B cell (primary cell): ENCODE measurements around the gene KDELR3. TPM values are rescaled to one million over a fixed set of nuclear protein-coding genes. Genes with fewer than 3 reads are reported as not detected.

Source experiments
- ATAC-seq: fragments of 200-7000 bp; cut with Tn5 transposase; one replicate; pipeline ENCODE4 v1.10.0; 2021; ENCODE audit warnings: low read depth, mild to moderate bottlenecking, moderate number of reproducible peaks, moderate library complexity
- CTCF ChIA-PET: fragments of 350-600 bp; sonication (Branson Sonifier 250); formaldehyde crosslinking; loops from one replicate; lab custom pipeline; 2021; ENCODE audit warnings: antibody characterized with exemption, inconsistent platforms; lab: Charles Lee
- POLR2A ChIA-PET: fragments of 350-600 bp; sonication (Branson Sonifier 250); formaldehyde crosslinking; loops from one replicate; lab custom pipeline; 2021; ENCODE audit warnings: antibody characterized with exemption; lab: Charles Lee
- DNase-seq: peaks from one replicate; pipeline ENCODE4 v3.0.0; 2013
- H2AFZ ChIP-seq: 2 replicates; pipeline ENCODE4 v1.6.1; 2012; ENCODE audit warnings: mild to moderate bottlenecking, low read depth, low read length; ENCODE audit not compliant: insufficient read depth, poor library complexity, severe bottlenecking
- H3K27ac ChIP-seq, 2 donors: 1 replicate in 1 of 2; 2 replicates in 1 of 2; pipeline ENCODE4 v1.5.1; 2012 to 2013; ENCODE audit warnings: low read length in 2 of 2, mild to moderate bottlenecking in 2 of 2, moderate library complexity in 1 of 2
- H3K27me3 ChIP-seq, 4 experiments: fragments of 200-600 bp in 1 of 4; sonication (generic) in 1 of 4; replicated peaks in 1 of 4; 1 replicate in 2 of 4; 2 replicates in 2 of 4; pipeline versions ENCODE4 v1.6.1 to v1.7.0; 2013 to 2016; ENCODE audit warnings: low read length in 3 of 4, mild to moderate bottlenecking in 2 of 4, mixed read lengths in 1 of 4, moderate library complexity in 1 of 4; ENCODE audit not compliant: insufficient read depth in 4 of 4, control insufficient read depth in 3 of 4; ENCODE audit errors: control extremely low read depth in 1 of 4
- H3K36me3 ChIP-seq, 2 experiments: replicated peaks in 1 of 2; 1 replicate in 1 of 2; 2 replicates in 1 of 2; pipeline versions ENCODE4 v1.6.1 to v1.7.1; 2013; ENCODE audit warnings: low read length in 1 of 2; ENCODE audit not compliant: insufficient read depth in 2 of 2, control insufficient read depth in 1 of 2; ENCODE audit errors: control extremely low read depth in 1 of 2, extremely low read depth in 1 of 2
- H3K4me1 ChIP-seq, 2 donors: fragments of 200-600 bp in 1 of 2; sonication (generic) in 1 of 2; 1 replicate in 1 of 2; 2 replicates in 1 of 2; pipeline versions ENCODE4 v1.5.1 to v1.6.1; 2013 to 2017; ENCODE audit warnings: low read length in 2 of 2; ENCODE audit not compliant: control insufficient read depth in 2 of 2, insufficient read depth in 2 of 2
- H3K4me2 ChIP-seq: replicated peaks from 2 replicates; pipeline ENCODE3; 2012; ENCODE audit warnings: mild to moderate bottlenecking, low read depth, low read length; ENCODE audit not compliant: poor library complexity, severe bottlenecking
- H3K4me3 ChIP-seq, 5 experiments: fragments of 200-600 bp in 1 of 5; sonication (generic) in 1 of 5; 1 replicate in 3 of 5; 2 replicates in 2 of 5; pipeline versions ENCODE4 v1.5.1 to v1.7.0; 2011 to 2016; ENCODE audit warnings: low read length in 4 of 5, mild to moderate bottlenecking in 4 of 5, low read depth in 2 of 5, control low read depth in 1 of 5, moderate library complexity in 1 of 5; ENCODE audit not compliant: insufficient read depth in 1 of 5; ENCODE audit errors: control extremely low read depth in 1 of 5, extremely low read depth in 1 of 5
- H3K79me2 ChIP-seq: fragments of 200-600 bp; sonication (generic); one replicate; pipeline ENCODE4 v1.6.0; 2016; ENCODE audit warnings: low read length; ENCODE audit not compliant: control insufficient read depth, insufficient read depth
- H3K9ac ChIP-seq: fragments of 200-600 bp; sonication (generic); 2 replicates; pipeline ENCODE4 v1.6.1; 2017; ENCODE audit warnings: mild to moderate bottlenecking, low read length, moderate library complexity
- H3K9me3 ChIP-seq, 3 donors: one replicate each; pipeline versions ENCODE4 v1.6.1 to v1.7.1; 2013; ENCODE audit warnings: low read length in 2 of 3; ENCODE audit not compliant: control insufficient read depth in 2 of 3, insufficient read depth in 1 of 3; ENCODE audit errors: control extremely low read depth in 1 of 3
- H4K20me1 ChIP-seq: 2 replicates; pipeline ENCODE4 v1.6.0; 2012; ENCODE audit warnings: mild to moderate bottlenecking, low read length; ENCODE audit not compliant: insufficient read depth, control insufficient read depth, poor library complexity, severe bottlenecking
- H3K27ac Mint-ChIP-seq: one replicate; pipeline ENCODE4 v1.8.0; 2021; ENCODE audit warnings: mixed read lengths
- H3K27me3 Mint-ChIP-seq: one replicate; pipeline ENCODE4 v1.8.0; 2021; ENCODE audit warnings: mixed read lengths
- H3K4me1 Mint-ChIP-seq: one replicate; pipeline ENCODE4 v1.8.0; 2021; ENCODE audit warnings: mixed read lengths
- H3K4me3 Mint-ChIP-seq: one replicate; pipeline ENCODE4 v1.8.0; 2021; ENCODE audit warnings: mixed read lengths
- H3K9me3 Mint-ChIP-seq: one replicate; pipeline ENCODE4 v1.8.0; 2022; ENCODE audit warnings: mixed read lengths; ENCODE audit not compliant: insufficient read depth
- EZH2 ChIP-seq: IDR thresholded peaks from 2 replicates; pipeline ENCODE4 v1.6.1; 2012; ENCODE audit warnings: borderline replicate concordance, low read depth, mild to moderate bottlenecking, moderate library complexity, low read length; ENCODE audit not compliant: insufficient read depth, poor library complexity, severe bottlenecking
- WGBS: methylation state at CpG from one replicate; pipeline ENCODE4 v1.1.5; 2013; ENCODE audit warnings: missing lambda C conversion rate; ENCODE audit not compliant: insufficient coverage; 5-methylcytosine and 5-hydroxymethylcytosine counted together
- intact Hi-C: fragments of 100-400 bp; cut with micrococcal nuclease; formaldehyde crosslinking; loops from one replicate; pipeline ENCODE4 v1.10.0; 2022
- polyA plus RNA-seq: library from polyadenylated mRNA; depleted of rRNA; stranded (reverse); fragments of >200 nt; gene quantifications from 2 replicates; pipeline ENCODE4 v1.2.3, GENCODE V29; 2012
- total RNA-seq, 2 donors: library from RNA; stranded (reverse); fragments of 120-200 nt in 1 of 2; gene quantifications; 1 replicate in 1 of 2; 2 replicates in 1 of 2; pipeline versions ENCODE4 v1.2.3 to v1.2.4, GENCODE V29; 2013 to 2022
- TF ChIP-seq, protein P1 (sequence below): fragments of 200-600 bp; IDR thresholded peaks from one replicate; pipeline ENCODE4 v1.8.0; 2022; ENCODE audit warnings: antibody characterized with exemption, mild to moderate bottlenecking

Gene KDELR3
- total and polyA plus RNA-seq, 2 donors (not counting 1 experiment from before 2014, with no cell fraction given), result not detected

DNA sequence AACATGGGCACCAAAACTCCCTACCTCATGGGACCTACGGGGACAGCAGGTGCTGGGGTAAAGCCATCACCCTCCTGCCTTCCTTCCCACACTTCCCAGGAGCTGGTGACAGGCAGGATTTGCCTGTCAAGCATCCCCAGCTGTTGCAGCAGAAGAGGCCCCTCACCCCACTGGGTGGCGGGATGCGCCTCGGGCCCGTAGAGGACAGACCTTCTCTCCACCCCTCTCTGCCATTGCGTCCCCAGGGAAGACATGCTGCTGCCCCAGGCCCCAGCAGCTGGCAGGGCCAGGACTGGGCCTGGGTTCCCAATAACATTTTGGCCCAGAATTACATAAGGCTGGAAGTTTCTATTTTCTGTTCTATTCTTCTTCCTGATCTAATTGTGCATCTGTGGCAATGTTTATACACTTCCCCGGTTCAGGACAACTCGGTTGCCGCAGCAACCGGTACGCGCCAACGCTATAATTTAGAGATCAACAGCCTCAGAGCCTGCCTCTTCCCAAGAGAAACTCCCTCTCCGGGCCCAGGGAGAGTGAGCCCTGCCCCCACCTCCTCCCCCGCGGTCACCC lies 38.3 kb upstream of the KDELR3 start:
- Mint-ChIP-seq H3K27ac (no peak overlapping the region), H3K27me3 (peaks cover 8% of the 10 kb centered on the region), H3K9me3 (no peaks in the 10 kb centered on the region), H3K4me3 (no peak overlapping the region), H3K4me1 (no peaks in the 10 kb centered on the region)
- H3K4me3 ChIP-seq, result no peak overlapping the region
- H3K79me2 ChIP-seq, result no peaks in the 10 kb centered on the region
- CTCF ChIA-PET, result no interaction called here
- 89% methylated on average over 16 of the region's 16 CpGs for WGBS
- H3K9me3 ChIP-seq, result no peaks in the 10 kb centered on the region
- H3K27me3 ChIP-seq, result no peaks in the 10 kb centered on the region
- no peak overlapping the region for H3K4me2 ChIP-seq
- no peak overlapping the region for H2AFZ ChIP-seq
- H3K27ac ChIP-seq, result no peak overlapping the region
- no peaks in the 10 kb centered on the region for H4K20me1 ChIP-seq
- POLR2A ChIA-PET, result interaction anchor here (0.6 kb wide), 1 partner anchor 179 kb away, joined by 3 read pairs; no protein-coding TSS in a partner anchor
- DNase-seq, result no peak
- intact Hi-C loops, result no loop called here
- H3K36me3 ChIP-seq, result no peaks in the 10 kb centered on the region
- no peak overlapping the region for H3K9ac ChIP-seq
- H3K4me1 ChIP-seq, result no peaks in the 10 kb centered on the region
- TF ChIP-seq, protein P1, sequence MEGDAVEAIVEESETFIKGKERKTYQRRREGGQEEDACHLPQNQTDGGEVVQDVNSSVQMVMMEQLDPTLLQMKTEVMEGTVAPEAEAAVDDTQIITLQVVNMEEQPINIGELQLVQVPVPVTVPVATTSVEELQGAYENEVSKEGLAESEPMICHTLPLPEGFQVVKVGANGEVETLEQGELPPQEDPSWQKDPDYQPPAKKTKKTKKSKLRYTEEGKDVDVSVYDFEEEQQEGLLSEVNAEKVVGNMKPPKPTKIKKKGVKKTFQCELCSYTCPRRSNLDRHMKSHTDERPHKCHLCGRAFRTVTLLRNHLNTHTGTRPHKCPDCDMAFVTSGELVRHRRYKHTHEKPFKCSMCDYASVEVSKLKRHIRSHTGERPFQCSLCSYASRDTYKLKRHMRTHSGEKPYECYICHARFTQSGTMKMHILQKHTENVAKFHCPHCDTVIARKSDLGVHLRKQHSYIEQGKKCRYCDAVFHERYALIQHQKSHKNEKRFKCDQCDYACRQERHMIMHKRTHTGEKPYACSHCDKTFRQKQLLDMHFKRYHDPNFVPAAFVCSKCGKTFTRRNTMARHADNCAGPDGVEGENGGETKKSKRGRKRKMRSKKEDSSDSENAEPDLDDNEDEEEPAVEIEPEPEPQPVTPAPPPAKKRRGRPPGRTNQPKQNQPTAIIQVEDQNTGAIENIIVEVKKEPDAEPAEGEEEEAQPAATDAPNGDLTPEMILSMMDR, result no peak
- TF ChIP-seq EZH2, result no peak
- ATAC-seq, result no peak

DNA sequence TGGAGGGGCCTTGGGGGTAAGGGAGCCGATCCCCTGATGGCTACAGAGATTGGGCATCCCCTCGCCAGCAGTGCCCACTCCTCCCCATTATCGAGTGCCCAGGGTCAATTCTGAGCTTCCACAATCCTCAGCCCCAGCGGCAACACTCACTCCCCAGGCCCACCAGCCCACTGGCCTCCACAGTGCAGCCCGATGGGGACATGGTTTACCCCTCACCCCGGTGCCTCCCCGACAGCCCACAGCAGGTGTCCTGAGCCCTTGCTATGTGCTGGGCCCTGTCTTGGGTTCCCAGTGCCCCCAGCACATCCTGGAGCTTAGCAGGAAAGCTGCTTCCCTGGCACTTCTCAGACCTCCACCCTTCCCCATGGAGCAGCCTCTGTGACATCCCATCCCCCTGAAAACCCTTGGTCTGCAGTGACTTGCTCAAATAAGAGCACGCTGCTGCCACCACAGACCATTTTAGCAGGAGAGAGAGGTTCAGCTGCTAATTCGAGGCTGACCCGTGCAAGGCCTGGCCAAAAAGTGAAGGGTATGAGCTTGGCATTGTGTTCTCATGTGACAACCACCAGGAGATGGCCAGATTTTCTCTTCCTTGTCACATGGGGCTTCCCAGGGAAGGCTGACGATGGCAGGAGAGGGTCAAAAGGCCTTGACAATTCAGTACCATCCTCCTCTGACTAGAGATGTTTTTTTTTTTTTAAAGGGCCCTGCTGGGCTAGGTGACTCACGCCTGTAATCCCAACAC lies 36.5 kb upstream of the KDELR3 start:
- no peak overlapping the region for H3K27ac ChIP-seq
- H3K36me3 ChIP-seq, result no peaks in the 10 kb centered on the region
- H3K9ac ChIP-seq, result no peak overlapping the region
- no peaks in the 10 kb centered on the region for H4K20me1 ChIP-seq
- H3K4me3 ChIP-seq, result no peak overlapping the region
- ATAC-seq (no peak), DNase-seq (no peak)
- H3K4me2 ChIP-seq, result no peak overlapping the region
- no peaks in the 10 kb centered on the region for H3K27me3 ChIP-seq
- H3K4me3 Mint-ChIP-seq, result no peak overlapping the region
- WGBS, result 93% methylated on average over 9 of the region's 12 CpGs
- H3K4me1 Mint-ChIP-seq, result no peaks in the 10 kb centered on the region
- H3K4me1 ChIP-seq, result no peaks in the 10 kb centered on the region
- no peaks in the 10 kb centered on the region for H3K9me3 Mint-ChIP-seq
- H3K27me3 Mint-ChIP-seq, result peaks cover 16% of the 10 kb centered on the region
- no peak overlapping the region for H2AFZ ChIP-seq
- no peak for TF ChIP-seq EZH2
- TF ChIP-seq, protein P1, result no peak
- H3K79me2 ChIP-seq, result no peaks in the 10 kb centered on the region
- ChIA-PET CTCF (no interaction called here), POLR2A (no interaction called here)
- intact Hi-C loops, result no loop called here
- no peaks in the 10 kb centered on the region for H3K9me3 ChIP-seq
- H3K27ac Mint-ChIP-seq, result no peak overlapping the region
